GM18519 (cell line): Measurements from ENCODE around the gene APBB2.

Experiments used
- ATAC-seq: cut with Tn5 transposase; IDR thresholded peaks from one replicate; pipeline ENCODE4 v1.9.1; 2021; ENCODE audit warnings: mild to moderate bottlenecking, moderate library complexity; ENCODE audit not compliant: unreplicated experiment, low FRiP score

The APBB2 gene

GRCh38 chr4:40881851-40882250, 332.5 kb downstream of the APBB2 start:
- ATAC-seq, result no peak

GRCh38 chr4:40881096-40881495, 333.2 kb downstream of the APBB2 start:
- ATAC-seq, result no peak

GRCh38 chr4:40878548-40879055, 335.7 kb downstream of the APBB2 start:
- ATAC-seq, result no peak

- ATAC-seq, result no peak
These were observed 337.3 kb downstream of the APBB2 start for GRCh38 chr4:40877081-40877480.

GRCh38 chr4:40875507-40876150, 338.7 kb downstream of the APBB2 start:
- no peak for ATAC-seq

- no peak for ATAC-seq
These were observed 339.4 kb downstream of the APBB2 start for GRCh38 chr4:40874901-40875300.

- no peak for ATAC-seq
These were observed 340.0 kb downstream of the APBB2 start for GRCh38 chr4:40874331-40874730.

GRCh38 chr4:40871695-40872250, 342.6 kb downstream of the APBB2 start:
- no peak for ATAC-seq

- no peak for ATAC-seq
These were observed 344.2 kb downstream of the APBB2 start for GRCh38 chr4:40870150-40870549.

GRCh38 chr4:40865696-40866095, 348.6 kb downstream of the APBB2 start:
- ATAC-seq, result no peak

- no peak for ATAC-seq
These were observed 349.8 kb downstream of the APBB2 start for GRCh38 chr4:40864531-40864930.

GRCh38 chr4:40858962-40859361, 355.4 kb downstream of the APBB2 start:
- ATAC-seq, result no peak

GRCh38 chr4:40857956-40858355, 356.4 kb downstream of the APBB2 start:
- ATAC-seq, result no peak

GRCh38 chr4:40856840-40857362, 357.4 kb downstream of the APBB2 start:
- ATAC-seq, result peak; percentile 66

- no peak for ATAC-seq
These were observed 358.0 kb downstream of the APBB2 start for GRCh38 chr4:40856277-40856839.

GRCh38 chr4:40850496-40850895, 363.8 kb downstream of the APBB2 start:
- no peak for ATAC-seq

GRCh38 chr4:40848940-40849339, 365.4 kb downstream of the APBB2 start:
- no peak for ATAC-seq

GRCh38 chr4:40848251-40848650, 366.1 kb downstream of the APBB2 start:
- no peak for ATAC-seq

GRCh38 chr4:40846532-40846931, 367.8 kb downstream of the APBB2 start:
- no peak for ATAC-seq

GRCh38 chr4:40845154-40845835, 369.0 kb downstream of the APBB2 start:
- ATAC-seq, result no peak

GRCh38 chr4:40844261-40844660, 370.1 kb downstream of the APBB2 start:
- no peak for ATAC-seq
